Bronchial epithelial cell (primary cell): ENCODE results near the gene GPN1. TPM values are rescaled to one million over a fixed set of nuclear protein-coding genes. Genes with fewer than 3 reads are reported as not detected.
A peak's percentile ranks its signal among the peaks of the same experiment; 100 is the strongest.

Experiments used
- DNase-seq: peaks from one replicate; pipeline ENCODE4 v3.0.0-alpha.2; 2010; ENCODE audit warnings: low read depth
- FAIRE-seq: peaks from 2 replicates; lab custom pipeline; 2011; peaks lifted over from hg19 to GRCh38; lab: Jason Lieb, UNC
- H3K27me3 ChIP-seq: 2 replicates; pipeline ENCODE4 v1.5.1; 2011; ENCODE audit warnings: low read length; ENCODE audit not compliant: control insufficient read depth, insufficient read depth
- H3K36me3 ChIP-seq: 2 replicates; pipeline ENCODE4 v1.5.1; 2011; ENCODE audit warnings: low read length; ENCODE audit not compliant: control insufficient read depth, insufficient read depth
- H3K4me3 ChIP-seq: 2 replicates; pipeline ENCODE4 v1.5.1; 2011; ENCODE audit warnings: mild to moderate bottlenecking, low read depth, low read length, control low read depth
- CTCF ChIP-seq: IDR thresholded peaks from 2 replicates; pipeline ENCODE4 v1.5.1; 2011; ENCODE audit warnings: mild to moderate bottlenecking, moderate library complexity, low read length, control low read depth, inconsistent platforms; ENCODE audit not compliant: insufficient read depth, severe bottlenecking
- total RNA-seq: library from RNA; depleted of rRNA; stranded (reverse); fragments of >200 nt; gene quantifications from 2 replicates; pipeline ENCODE4 v1.2.1, GENCODE V29; 2014

The GPN1 gene
- total RNA-seq, 1 donor from 2014 or later = 47.9 TPM

GRCh38 chr2:27685577-27685976, 56.7 kb downstream of the GPN1 start:
- H3K27me3 ChIP-seq = no peaks in the 10 kb centered on the region
- H3K4me3 ChIP-seq = no peak overlapping the region
- FAIRE-seq (no peak), DNase-seq (no peak)
- no peak for TF ChIP-seq CTCF
- H3K36me3 ChIP-seq = peaks cover 2% of the 10 kb centered on the region

- peaks cover 2% of the 10 kb centered on the region for H3K36me3 ChIP-seq
- no peak for FAIRE-seq
These were observed 58.4 kb downstream of the GPN1 start for GRCh38 chr2:27687232-27687631.

GRCh38 chr2:27689424-27689823, 60.6 kb downstream of the GPN1 start:
- H3K27me3 ChIP-seq = no peaks in the 10 kb centered on the region
- H3K4me3 ChIP-seq = no peak overlapping the region
- peak; percentile 13 for FAIRE-seq
- DNase-seq = peak; percentile 88
- TF ChIP-seq CTCF = no peak
- H3K36me3 ChIP-seq = peaks cover 2% of the 10 kb centered on the region

More at GRCh38 chr2:27687232-27687631, 58.4 kb downstream of the GPN1 start:
- Histone ChIP-seq H3K4me3 (no peak overlapping the region), H3K27me3 (no peaks in the 10 kb centered on the region)
- no peak for TF ChIP-seq CTCF
- DNase-seq = peak; percentile 85

- Histone ChIP-seq H3K27me3 (no peaks in the 10 kb centered on the region), H3K4me3 (no peak overlapping the region), H3K36me3 (peaks cover 2% of the 10 kb centered on the region)
- no peak for TF ChIP-seq CTCF
- FAIRE-seq (no peak), DNase-seq (peak; percentile 47)
These were observed 61.2 kb downstream of the GPN1 start for GRCh38 chr2:27690052-27690451.

GRCh38 chr2:27697660-27698059, 68.8 kb downstream of the GPN1 start:
- Histone ChIP-seq H3K36me3 (peaks cover 2% of the 10 kb centered on the region), H3K27me3 (no peaks in the 10 kb centered on the region), H3K4me3 (no peak overlapping the region)
- TF ChIP-seq CTCF = no peak
- FAIRE-seq = no peak
- no peak for DNase-seq

Other genes with a start within 250 kb of the GPN1 start
- gene ZNF513, start 248.3 kb upstream of the GPN1 start, total RNA-seq = 7.1 and 9.5 TPM in 2 replicates
- gene PPM1G, start 219.5 kb upstream of the GPN1 start, total RNA-seq = 94.2 and 143 TPM in 2 replicates
- gene NRBP1, start 200.4 kb upstream of the GPN1 start, total RNA-seq = 93.7 and 125 TPM in 2 replicates
- gene KRTCAP3, start 186.7 kb upstream of the GPN1 start, total RNA-seq = 28.4 and 29.1 TPM in 2 replicates
- 5.0 and 5.5 TPM in 2 replicates for gene IFT172, start 139.3 kb upstream of the GPN1 start, total RNA-seq
- gene FNDC4, start 133.8 kb upstream of the GPN1 start, total RNA-seq = 7.6 and 8.1 TPM in 2 replicates
- not detected in 2 replicates for gene GCKR, start 132.2 kb upstream of the GPN1 start, total RNA-seq
- gene ZNF512, start 46.0 kb upstream of the GPN1 start, total RNA-seq = 6.4 and 7.4 TPM in 2 replicates
- gene CCDC121, start within 50 bp of the GPN1 start, total RNA-seq = 0.79 and 0.90 TPM in 2 replicates
- 10.5 and 14.7 TPM in 2 replicates for gene SUPT7L, start 34.6 kb downstream of the GPN1 start, total RNA-seq
- 20.5 and 27.4 TPM in 2 replicates for gene SLC4A1AP, start 34.8 kb downstream of the GPN1 start, total RNA-seq
- gene MRPL33, start 142.7 kb downstream of the GPN1 start, total RNA-seq = 11.3 and 37.9 TPM in 2 replicates